IMR-90 (cell line): ENCODE data around the gene NPAS2. TPM values are rescaled to one million over a fixed set of nuclear protein-coding genes. Genes with fewer than 3 reads are reported as not detected.

ENCODE experiments used
- ATAC-seq: fragments of 200-7000 bp; cut with Tn5 transposase; 2 replicates; pipeline ENCODE4 v1.9.1; 2020; ENCODE audit warnings: low read depth, mild to moderate bottlenecking, moderate library complexity
- BruUV-seq: library from RNA; stranded (reverse); fragments of 400-500 nt; replicated peaks from 2 replicates; lab custom pipeline; 2021; lab: Mats Ljungman, UMichigan
- CTCF ChIA-PET: fragments of 300-600 bp; formaldehyde crosslinking; extraction: SDS; loops from one replicate; lab custom pipeline; 2021; ENCODE audit warnings: antibody characterized with exemption; lab: Yijun Ruan, JAX
- POLR2A ChIA-PET: fragments of 300-600 bp; sonication (Branson Sonifier 250); formaldehyde crosslinking; loops from one replicate; lab custom pipeline; 2022; ENCODE audit warnings: antibody characterized with exemption; ENCODE audit not compliant: unreplicated experiment; lab: Charles Lee
- DNase-seq: peaks from one replicate; pipeline ENCODE4 v3.0.0; 2013
- H2AFZ ChIP-seq: replicated peaks from 2 replicates; pipeline ENCODE3; 2013; ENCODE audit warnings: low read length, mild to moderate bottlenecking; ENCODE audit not compliant: poor library complexity
- H2AK5ac ChIP-seq: 2 replicates; pipeline ENCODE4 v1.6.1; 2013; ENCODE audit warnings: low read depth, low read length, inconsistent platforms
- H2AK9ac ChIP-seq: replicated peaks from 2 replicates; pipeline ENCODE3; 2013; ENCODE audit warnings: mild to moderate bottlenecking, low read depth, low read length, moderate library complexity; ENCODE audit not compliant: poor library complexity
- H2BK120ac ChIP-seq: 2 replicates; pipeline ENCODE4 v1.6.1; 2013; ENCODE audit warnings: low read depth, low read length, inconsistent platforms
- H2BK15ac ChIP-seq: 3 replicates; pipeline ENCODE4 v1.6.1; 2013; ENCODE audit warnings: low read depth, low read length, inconsistent platforms
- H2BK20ac ChIP-seq: 2 replicates; pipeline ENCODE4 v1.6.1; 2013; ENCODE audit warnings: low read depth, mild to moderate bottlenecking, inconsistent platforms, low read length, moderate library complexity
- H2BK5ac ChIP-seq: 2 replicates; pipeline ENCODE4 v1.6.1; 2013; ENCODE audit warnings: mild to moderate bottlenecking, low read depth, low read length, inconsistent platforms; ENCODE audit not compliant: poor library complexity, severe bottlenecking
- H3K14ac ChIP-seq: replicated peaks from 2 replicates; pipeline ENCODE4 v1.6.1; 2013; ENCODE audit warnings: low read depth, low read length, inconsistent platforms
- H3K18ac ChIP-seq: 2 replicates; pipeline ENCODE4 v1.6.1; 2013; ENCODE audit warnings: low read depth, low read length, control low read depth
- H3K23ac ChIP-seq: 2 replicates; pipeline ENCODE4 v1.6.1; 2013; ENCODE audit warnings: low read depth, low read length, inconsistent platforms
- H3K27ac ChIP-seq: 2 replicates; pipeline ENCODE4 v1.5.1; 2013; ENCODE audit warnings: mild to moderate bottlenecking, control low read depth, low read length; ENCODE audit not compliant: insufficient read depth
- H3K27me3 ChIP-seq: 2 replicates; pipeline ENCODE4 v1.6.1; 2013; ENCODE audit warnings: low read length; ENCODE audit not compliant: control insufficient read depth, insufficient read depth
- H3K36me3 ChIP-seq: 2 replicates; pipeline ENCODE4 v1.6.1; 2013; ENCODE audit warnings: low read length, mixed read lengths; ENCODE audit not compliant: control insufficient read depth, insufficient read depth
- H3K4ac ChIP-seq: 2 replicates; pipeline ENCODE4 v1.6.1; 2013; ENCODE audit warnings: low read depth, low read length, inconsistent platforms
- H3K4me1 ChIP-seq: 2 replicates; pipeline ENCODE4 v1.6.1; 2013; ENCODE audit warnings: low read length, mixed read lengths; ENCODE audit not compliant: control insufficient read depth, insufficient read depth
- H3K4me2 ChIP-seq: 2 replicates; pipeline ENCODE4 v1.6.1; 2013; ENCODE audit warnings: low read depth, mild to moderate bottlenecking, control low read depth, low read length, moderate library complexity
- H3K4me3 ChIP-seq: 2 replicates; pipeline ENCODE4 v1.5.1; 2013; ENCODE audit warnings: low read depth, mild to moderate bottlenecking, control low read depth, low read length, moderate library complexity; ENCODE audit not compliant: insufficient read depth
- H3K56ac ChIP-seq: 2 replicates; pipeline ENCODE4 v1.6.1; 2013; ENCODE audit warnings: low read length, inconsistent platforms; ENCODE audit not compliant: insufficient read depth; ENCODE audit errors: extremely low read depth
- H3K79me1 ChIP-seq, 2 experiments: 2 replicates each; pipeline ENCODE4 v1.6.1; 2013; ENCODE audit warnings: low read length in 2 of 2, inconsistent platforms in 1 of 2, low read depth in 1 of 2
- H3K9ac ChIP-seq: 2 replicates; pipeline ENCODE4 v1.6.1; 2013; ENCODE audit warnings: low read depth, low read length, control low read depth
- H3K9me1 ChIP-seq: 2 replicates; pipeline ENCODE4 v1.6.1; 2013; ENCODE audit warnings: low read length, inconsistent platforms; ENCODE audit not compliant: insufficient read depth
- H3K9me3 ChIP-seq: 2 replicates; pipeline ENCODE4 v1.6.1; 2013; ENCODE audit warnings: low read length; ENCODE audit not compliant: control insufficient read depth, insufficient read depth
- H4K20me1 ChIP-seq: 2 replicates; pipeline ENCODE4 v1.6.1; 2013; ENCODE audit warnings: low read length, inconsistent platforms; ENCODE audit not compliant: insufficient read depth
- H4K5ac ChIP-seq: 2 replicates; pipeline ENCODE4 v1.6.1; 2013; ENCODE audit warnings: mild to moderate bottlenecking, low read depth, low read length, control low read depth
- H4K8ac ChIP-seq, 2 experiments: 2 replicates each; pipeline ENCODE4 v1.6.1; 2013; ENCODE audit warnings: low read depth in 2 of 2, low read length in 2 of 2, control low read depth in 1 of 2, inconsistent platforms in 1 of 2
- H4K91ac ChIP-seq: 2 replicates; pipeline ENCODE4 v1.6.1; 2013; ENCODE audit warnings: low read depth, low read length, inconsistent platforms; ENCODE audit not compliant: insufficient read depth
- CEBPB ChIP-seq: IDR thresholded peaks from 2 replicates; pipeline ENCODE4 v1.6.1; 2012; ENCODE audit warnings: low read depth, low read length, improper control_type of control experiment
- MXI1 ChIP-seq: IDR thresholded peaks from 2 replicates; pipeline ENCODE4 v1.6.1; 2012; ENCODE audit warnings: low read depth, mild to moderate bottlenecking, low read length, moderate library complexity, borderline replicate concordance
- WGBS, 2 experiments: methylation state at CpG; one replicate each; pipeline versions ENCODE4 v1.1.5 to v1.1.7; 2013; ENCODE audit warnings: missing lambda C conversion rate in 2 of 2; ENCODE audit not compliant: insufficient read length in 1 of 2; ENCODE audit errors: extremely low coverage in 2 of 2; 5-methylcytosine and 5-hydroxymethylcytosine counted together
- dilution Hi-C: fragments of 300-500 bp; cut with HindIII; formaldehyde crosslinking; loops from one replicate; pipeline ENCODE4 v1.14.3; 2018; ENCODE audit warnings: low sequenced_read_pairs; ENCODE audit not compliant: unreplicated experiment
- in situ Hi-C: fragments of 300-500 bp; cut with MboI; formaldehyde crosslinking; loops from 3 replicates; pipeline ENCODE4 v1.14.3; 2019; ENCODE audit warnings: low sequenced_read_pairs, inconsistent platforms, mixed read lengths
- intact Hi-C: fragments of 100-400 bp; cut with micrococcal nuclease; formaldehyde crosslinking; loops from 2 replicates; pipeline ENCODE4 v1.10.0; 2022
- polyA plus RNA-seq, 3 experiments: library from polyadenylated mRNA; depleted of rRNA; stranded (reverse); fragments of >200 nt; gene quantifications; 2 replicates each; pipeline ENCODE4 v1.2.3, GENCODE V29; 2012; ENCODE audit warnings: low replicate concordance in 1 of 3
- total RNA-seq: library from RNA; depleted of rRNA; stranded (reverse); fragments of >200 nt; gene quantifications from 2 replicates; pipeline ENCODE4 v1.2.3, GENCODE V29; 2012

The NPAS2 gene
- total and polyA plus RNA-seq, 2 of the 4 experiments (the other 2 are of a cell fraction), result 5.2 to 14.8 TPM

DNA sequence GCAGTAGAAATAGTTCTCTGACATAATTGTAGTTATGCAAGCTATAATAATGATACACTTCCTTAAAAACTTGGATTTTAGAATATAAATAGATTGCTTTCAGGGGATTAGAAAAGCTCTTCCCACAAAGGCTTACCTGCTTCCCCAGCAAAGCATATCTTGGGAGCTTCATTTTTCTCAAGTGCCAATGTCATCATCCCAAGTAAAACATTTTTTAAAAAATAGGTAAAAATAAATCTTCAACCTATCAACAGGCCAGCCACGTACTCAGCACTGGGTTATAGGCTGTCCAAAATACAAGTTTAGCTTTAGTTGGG is 39.0 kb upstream of the NPAS2 start:
- Histone ChIP-seq H3K36me3 (no peaks in the 10 kb centered on the region), H3K56ac (no peak overlapping the region), H3K9me1 (peaks cover 8% of the 10 kb centered on the region), H2BK20ac (no peak overlapping the region), H2AK9ac (no peak overlapping the region), H2BK120ac (no peak overlapping the region), H3K9ac (no peak overlapping the region), H3K79me1 (no peaks in the 10 kb centered on the region), H3K18ac (no peak overlapping the region), H3K4me2 (no peak overlapping the region), H3K4me1 (peaks cover 9% of the 10 kb centered on the region; the same call in 1 of the 2 replicates), H3K14ac (no peak overlapping the region), H3K4ac (no peak overlapping the region), H3K27ac (no peak overlapping the region), H3K27me3 (no peaks in the 10 kb centered on the region), H3K23ac (no peak overlapping the region), H2AK5ac (no peak overlapping the region), H3K4me3 (no peak overlapping the region), H4K8ac (no peak overlapping the region), H2BK5ac (no peak overlapping the region), H4K20me1 (no peaks in the 10 kb centered on the region), H3K9me3 (no peaks in the 10 kb centered on the region), H4K91ac (no peak overlapping the region), H4K5ac (no peak overlapping the region), H2AFZ (no peak overlapping the region), H2BK15ac (no peak overlapping the region)
- no TSS peak for BruUV-seq
- in situ Hi-C loops, result no loop called here
- DNase-seq, result no peak
- dilution Hi-C loops, result no loop called here
- WGBS, 2 experiments, result no CpG with 5 or more reads among the region's 1 CpG
- POLR2A ChIA-PET, result no interaction called here
- no peak for ATAC-seq
- TF ChIP-seq MXI1, result no peak
- no peak for TF ChIP-seq CEBPB
- CTCF ChIA-PET, result interaction anchor here (0.6 to 0.8 kb wide), 2 partner anchors 10 to 13 kb away, joined by 3 read pairs; no protein-coding TSS in a partner anchor
- intact Hi-C loops, result no loop called here
